ENCODE results near the gene WDR37. TPM values are rescaled to one million over a fixed set of nuclear protein-coding genes. Genes with fewer than 3 reads are reported as not detected.

The WDR37 gene
- total and polyA plus RNA-seq, 12 donors, result 15.8 to 32.7 (median 23.3) TPM

- WGBS, 4 donors, result 71 to 83% (median 74%) methylated on average over 9 to 10 of the region's 10 CpGs
- intact Hi-C loops (cut with DNase I), result no loop called here
- DNase-seq, result no peak
- Histone ChIP-seq H3K4me1 (replicated peaks in 1 of 2) (no peaks in the 10 kb centered on the region), H3K36me3 (replicated peaks in 1 of 2) (no peaks in the 10 kb centered on the region), H3K4me3 (no peak overlapping the region), H3K27me3 (no peaks in the 10 kb centered on the region), H3K27ac (no peak overlapping the region), H3K9me3 (replicated peaks in 1 of 3) (peaks cover 0 to 5% (median 0%) of the 10 kb centered on the region in 3 donors)
- TF ChIP-seq POLR2A (IDR thresholded peaks at IDR 0.05) (no peak), CTCF (IDR thresholded peaks at IDR 0.05) (no peak)
Observed at GRCh38 chr10:1137499-1138163, 81.4 kb downstream of the WDR37 start.

GRCh38 chr10:1138529-1138928 is 82.3 kb downstream of the WDR37 start:
- 58 to 77% (median 73%) methylated on average over 1 of the region's 1 CpG for WGBS, 4 donors
- H3K27me3 ChIP-seq, result no peaks in the 10 kb centered on the region
- no peak overlapping the region for H3K4me3 ChIP-seq
- H3K9me3 ChIP-seq (replicated peaks in 1 of 3), result peaks cover 0 to 5% (median 0%) of the 10 kb centered on the region in 3 donors
- intact Hi-C loops (cut with DNase I), result no loop called here
- no peaks in the 10 kb centered on the region for H3K36me3 ChIP-seq (replicated peaks in 1 of 2)
- H3K27ac ChIP-seq, result no peak overlapping the region
- DNase-seq, result no peak
- no peaks in the 10 kb centered on the region for H3K4me1 ChIP-seq (replicated peaks in 1 of 2)
- TF ChIP-seq CTCF (IDR thresholded peaks at IDR 0.05) (no peak), POLR2A (IDR thresholded peaks at IDR 0.05) (no peak)

GRCh38 chr10:1141261-1141660 is 85.1 kb downstream of the WDR37 start:
- no peaks in the 10 kb centered on the region for H3K36me3 ChIP-seq (replicated peaks in 1 of 2)
- peaks cover 0 to 13% (median 0%) of the 10 kb centered on the region in 3 donors for H3K9me3 ChIP-seq (replicated peaks in 1 of 3)
- DNase-seq, result no peak
- 57 to 77% (median 68%) methylated on average over 7 of the region's 7 CpGs for WGBS, 4 donors
- H3K27ac ChIP-seq, result no peak overlapping the region
- H3K4me1 ChIP-seq (replicated peaks in 1 of 2), result no peaks in the 10 kb centered on the region
- no peak overlapping the region for H3K4me3 ChIP-seq
- TF ChIP-seq POLR2A (IDR thresholded peaks at IDR 0.05), result no peak
- TF ChIP-seq CTCF (IDR thresholded peaks at IDR 0.05), result no peak
- no peaks in the 10 kb centered on the region for H3K27me3 ChIP-seq
- intact Hi-C loops (cut with DNase I), result no loop called here

- H3K27ac ChIP-seq, result no peak overlapping the region
- TF ChIP-seq CTCF (IDR thresholded peaks at IDR 0.05), result no peak
- TF ChIP-seq POLR2A (IDR thresholded peaks at IDR 0.05), result no peak
- peaks cover 0 to 13% (median 0%) of the 10 kb centered on the region in 3 donors for H3K9me3 ChIP-seq (replicated peaks in 1 of 3)
- H3K36me3 ChIP-seq (replicated peaks in 1 of 2), result no peaks in the 10 kb centered on the region
- H3K4me1 ChIP-seq (replicated peaks in 1 of 2), result no peaks in the 10 kb centered on the region
- no peak overlapping the region for H3K4me3 ChIP-seq
- 85 to 92% (median 89%) methylated on average over 11 of the region's 11 CpGs for WGBS, 4 donors
- DNase-seq, result no peak
- intact Hi-C loops (cut with DNase I), result no loop called here
- H3K27me3 ChIP-seq, result no peaks in the 10 kb centered on the region
Observed at GRCh38 chr10:1141701-1142100, 85.5 kb downstream of the WDR37 start.
